ENCODE data around the gene ARHGDIA.
A peak's percentile ranks its signal among the peaks of the same experiment; 100 is the strongest.

Gene ARHGDIA

DNA sequence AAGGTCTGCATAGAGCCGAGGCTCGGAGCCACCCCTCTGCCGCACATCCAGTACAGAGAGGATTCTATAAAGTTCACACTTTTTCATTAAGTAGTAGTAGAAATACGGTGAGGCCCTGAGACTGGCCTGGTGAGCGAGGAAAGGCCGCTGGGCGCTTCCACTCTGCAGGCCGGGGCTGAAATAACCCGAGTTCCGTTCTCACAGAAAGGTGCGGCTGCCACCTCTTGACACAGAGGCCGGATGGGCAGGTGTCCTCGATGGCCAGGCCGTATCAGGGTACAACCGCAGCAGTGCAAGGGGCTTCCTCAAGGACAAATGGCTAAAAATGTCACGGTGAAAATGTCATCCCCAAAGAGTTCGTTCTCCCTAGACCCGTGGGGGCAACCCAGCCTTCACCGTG is 40.8 kb upstream of the ARHGDIA start:
- 92 to 94% methylated on average over 15 to 19 of the region's 19 CpGs for WGBS, 2 experiments (ENCODE audit: insufficient coverage in 2 of 2)
- no peaks in the 10 kb centered on the region for H3K9me3 ChIP-seq (ENCODE audit: control insufficient read depth, low read length)
- peaks cover 6% of the 10 kb centered on the region for H3K4me1 ChIP-seq (ENCODE audit: control insufficient read depth, insufficient read depth, low read length, poor library complexity, severe bottlenecking)
- H3K27ac ChIP-seq (ENCODE audit: low read depth, low read length, severe bottlenecking) = no peak overlapping the region
- H3K36me3 ChIP-seq (ENCODE audit: control insufficient read depth, insufficient read depth, low read length) = peaks cover 75% of the 10 kb centered on the region
- peak overlapping the region; percentile 5 for H3K4me3 ChIP-seq (ENCODE audit: extremely low read depth, insufficient read depth, low read length, poor library complexity, severe bottlenecking)

DNA sequence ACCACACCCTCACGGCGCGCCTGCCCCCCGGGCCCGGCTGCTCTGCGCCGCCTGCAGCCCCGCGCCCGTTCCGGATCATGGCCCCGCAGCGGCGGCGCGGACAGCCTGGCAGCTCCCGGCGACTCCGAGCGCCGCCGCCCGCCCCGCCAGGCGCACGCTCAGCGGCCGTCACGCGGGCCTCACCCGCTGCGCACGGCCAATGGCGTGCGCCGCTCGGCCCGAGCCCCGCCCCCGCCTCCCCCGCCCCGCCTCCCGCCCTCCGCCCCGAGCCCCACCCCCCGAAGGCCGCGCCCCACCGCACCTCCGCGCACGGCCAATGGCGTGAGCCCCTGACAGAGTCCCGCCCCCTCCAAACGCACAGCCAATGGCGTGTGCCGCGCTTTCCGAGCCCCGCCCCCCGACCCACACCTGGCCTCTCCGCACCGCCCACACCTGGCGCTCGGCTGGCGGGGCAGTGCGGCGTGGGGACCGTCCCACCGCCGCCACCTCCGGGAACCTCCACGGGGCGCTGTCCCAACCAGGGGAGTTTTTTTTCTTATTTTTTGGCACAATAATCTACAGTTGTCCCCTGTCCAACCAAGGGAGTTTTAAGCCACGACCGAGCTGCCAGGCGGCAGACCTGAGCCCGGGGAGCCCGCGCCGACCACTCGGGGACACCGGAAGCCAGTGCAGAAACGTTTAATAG is 40.3 kb upstream of the ARHGDIA start, which contains the start of gene PCYT2:
TSS of gene PCYT2 (minus strand) at position 123 of the 685 bp plus-strand sequence. CDS start at position 79, 44 bp downstream.
- Histone ChIP-seq H3K4me3 (ENCODE audit: extremely low read depth, insufficient read depth, low read length, poor library complexity, severe bottlenecking) (peak within 1 kb of the TSS; percentile 65), H3K4me1 (ENCODE audit: control insufficient read depth, insufficient read depth, low read length, poor library complexity, severe bottlenecking) (peaks cover 3% of the 10 kb centered on the region), H3K9me3 (ENCODE audit: control insufficient read depth, low read length) (no peaks in the 10 kb centered on the region), H3K36me3 (ENCODE audit: control insufficient read depth, insufficient read depth, low read length) (peaks cover 80% of the 10 kb centered on the region), H3K27ac (ENCODE audit: low read depth, low read length, severe bottlenecking) (no peak within 1 kb of the TSS)
- WGBS, 2 experiments (ENCODE audit: insufficient coverage in 2 of 2) = 16 to 17% methylated on average over 42 of the region's 84 CpGs

DNA sequence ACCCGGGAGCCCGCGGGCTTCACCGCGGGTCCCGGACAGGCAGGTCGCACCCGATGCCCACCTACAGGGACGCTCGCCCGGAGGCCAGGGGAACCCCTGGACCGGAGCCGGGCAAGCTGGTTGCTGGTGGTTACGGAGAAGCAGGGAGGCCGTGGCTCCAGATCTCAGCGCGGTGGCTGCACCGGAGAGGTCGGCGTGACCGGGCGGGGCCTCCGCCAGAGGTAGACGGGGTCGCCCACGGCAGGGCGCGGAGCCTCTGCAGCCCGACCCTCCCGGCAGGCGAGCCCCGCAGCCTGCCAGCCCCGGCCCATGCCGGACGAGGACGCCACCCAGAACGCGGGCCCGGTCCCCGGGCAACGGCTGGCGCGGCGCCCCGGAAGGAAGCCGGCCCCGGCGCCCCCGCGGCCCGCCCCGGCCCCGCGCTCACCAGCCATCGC is 39.7 kb upstream of the ARHGDIA start:
- Histone ChIP-seq H3K4me1 (ENCODE audit: control insufficient read depth, insufficient read depth, low read length, poor library complexity, severe bottlenecking) (peaks cover 3% of the 10 kb centered on the region), H3K36me3 (ENCODE audit: control insufficient read depth, insufficient read depth, low read length) (peaks cover 81% of the 10 kb centered on the region), H3K9me3 (ENCODE audit: control insufficient read depth, low read length) (no peaks in the 10 kb centered on the region), H3K27ac (ENCODE audit: low read depth, low read length, severe bottlenecking) (no peak overlapping the region), H3K4me3 (ENCODE audit: extremely low read depth, insufficient read depth, low read length, poor library complexity, severe bottlenecking) (peak overlapping the region; percentile 65)
- WGBS, 2 experiments (ENCODE audit: insufficient coverage in 2 of 2) = 1% methylated on average over 35 to 39 of the region's 55 CpGs

DNA sequence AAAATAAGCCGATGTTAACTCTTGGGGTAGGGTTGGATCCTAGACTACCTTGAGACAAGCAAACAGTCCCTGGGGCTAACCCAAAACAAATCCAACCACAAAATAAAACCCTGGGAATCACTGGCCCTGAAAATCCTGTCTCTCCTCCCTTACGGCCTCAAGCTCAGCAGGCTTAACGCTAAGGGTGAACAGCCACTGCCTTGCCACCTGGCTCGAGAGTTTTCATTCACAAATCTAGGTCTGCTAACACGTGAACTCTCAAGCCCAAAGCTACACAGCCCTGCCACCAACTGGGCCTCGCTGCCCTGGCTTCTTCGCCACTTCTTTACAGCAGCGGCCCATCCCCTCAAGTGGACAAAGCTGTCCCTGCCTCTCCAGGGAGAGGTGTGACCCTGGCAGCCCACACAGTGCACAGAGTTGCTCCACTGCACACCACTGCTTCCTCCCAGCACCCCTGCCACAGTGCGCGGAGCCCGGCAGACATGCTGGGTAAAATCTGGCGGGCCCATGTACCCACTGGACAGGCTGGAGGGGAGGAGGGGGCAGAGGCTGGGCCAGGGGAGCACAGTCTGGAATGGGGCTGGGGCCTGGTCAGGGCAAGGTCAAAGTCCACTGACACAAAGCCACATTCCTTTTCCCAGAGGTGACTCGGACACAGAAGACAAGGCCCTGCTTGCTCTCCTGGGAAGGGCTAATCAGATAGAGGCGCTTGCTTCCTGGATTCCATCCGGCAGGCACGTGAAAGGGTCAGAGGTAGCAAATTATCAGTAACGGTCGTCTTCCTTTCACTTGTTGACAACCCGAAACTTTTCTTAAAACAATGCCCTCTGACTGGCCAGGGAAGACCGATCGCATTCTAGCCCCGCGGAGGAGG is 39.1 kb upstream of the ARHGDIA start:
- no peaks in the 10 kb centered on the region for H3K9me3 ChIP-seq (ENCODE audit: control insufficient read depth, low read length)
- WGBS, 2 experiments (ENCODE audit: insufficient coverage in 2 of 2) = 35 to 42% methylated on average over 15 to 19 of the region's 23 CpGs
- no peak overlapping the region for H3K27ac ChIP-seq (ENCODE audit: low read depth, low read length, severe bottlenecking)
- H3K4me3 ChIP-seq (ENCODE audit: extremely low read depth, insufficient read depth, low read length, poor library complexity, severe bottlenecking) = peak overlapping the region; percentile 65
- H3K4me1 ChIP-seq (ENCODE audit: control insufficient read depth, insufficient read depth, low read length, poor library complexity, severe bottlenecking) = peaks cover 3% of the 10 kb centered on the region
- H3K36me3 ChIP-seq (ENCODE audit: control insufficient read depth, insufficient read depth, low read length) = peaks cover 80% of the 10 kb centered on the region

DNA sequence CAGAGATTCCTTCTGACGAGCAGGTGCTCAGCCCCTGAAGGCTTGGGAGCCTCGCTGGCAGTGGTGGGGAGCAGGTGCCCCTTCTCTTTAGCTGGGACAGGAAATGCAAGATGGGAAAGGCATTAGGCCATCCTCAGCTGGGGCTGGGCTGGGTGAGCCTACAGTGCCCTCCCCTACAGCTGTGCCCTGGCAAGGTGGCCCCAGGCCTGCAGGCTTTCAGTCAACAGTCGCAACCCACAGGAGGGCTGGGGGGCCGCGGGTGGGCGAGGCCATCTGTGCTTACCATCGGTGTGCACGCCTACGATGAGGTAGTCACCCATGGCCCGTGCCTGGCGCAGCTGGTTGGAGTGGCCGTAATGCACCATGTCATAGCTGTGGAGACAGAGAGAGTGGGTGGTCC is 38.1 kb upstream of the ARHGDIA start:
- 95 to 96% methylated on average over 10 to 12 of the region's 12 CpGs for WGBS, 2 experiments (ENCODE audit: insufficient coverage in 2 of 2)
- H3K36me3 ChIP-seq (ENCODE audit: control insufficient read depth, insufficient read depth, low read length) = peaks cover 77% of the 10 kb centered on the region
- no peak overlapping the region for H3K4me3 ChIP-seq (ENCODE audit: extremely low read depth, insufficient read depth, low read length, poor library complexity, severe bottlenecking)
- H3K4me1 ChIP-seq (ENCODE audit: control insufficient read depth, insufficient read depth, low read length, poor library complexity, severe bottlenecking) = peaks cover 3% of the 10 kb centered on the region
- H3K27ac ChIP-seq (ENCODE audit: low read depth, low read length, severe bottlenecking) = no peak overlapping the region
- H3K9me3 ChIP-seq (ENCODE audit: control insufficient read depth, low read length) = no peaks in the 10 kb centered on the region

DNA sequence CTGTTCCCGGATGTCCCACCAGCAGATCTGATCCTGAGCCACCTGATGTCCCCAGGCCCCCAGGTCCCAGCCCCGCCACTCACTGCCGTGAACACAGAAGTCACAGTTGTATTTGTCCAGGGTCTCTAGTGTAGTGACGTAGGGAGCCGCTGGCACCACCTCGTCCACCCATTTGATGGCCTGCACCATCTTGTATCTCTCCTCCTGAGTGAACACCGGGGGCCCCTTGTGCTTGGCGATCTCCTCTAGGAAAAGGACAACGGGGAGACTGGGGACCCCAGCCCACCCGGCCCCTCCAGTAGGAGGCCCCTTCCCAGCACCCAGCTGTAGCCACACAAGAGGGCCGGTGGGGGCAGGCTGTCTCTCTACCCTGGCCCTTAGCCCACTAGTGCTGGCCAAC is 37.7 kb upstream of the ARHGDIA start:
- H3K27ac ChIP-seq (ENCODE audit: low read depth, low read length, severe bottlenecking) = no peak overlapping the region
- H3K4me1 ChIP-seq (ENCODE audit: control insufficient read depth, insufficient read depth, low read length, poor library complexity, severe bottlenecking) = peaks cover 3% of the 10 kb centered on the region
- WGBS, 2 experiments (ENCODE audit: insufficient coverage in 2 of 2) = 95 to 97% methylated on average over 11 of the region's 11 CpGs
- H3K9me3 ChIP-seq (ENCODE audit: control insufficient read depth, low read length) = no peaks in the 10 kb centered on the region
- peaks cover 76% of the 10 kb centered on the region for H3K36me3 ChIP-seq (ENCODE audit: control insufficient read depth, insufficient read depth, low read length)
- H3K4me3 ChIP-seq (ENCODE audit: extremely low read depth, insufficient read depth, low read length, poor library complexity, severe bottlenecking) = no peak overlapping the region

DNA sequence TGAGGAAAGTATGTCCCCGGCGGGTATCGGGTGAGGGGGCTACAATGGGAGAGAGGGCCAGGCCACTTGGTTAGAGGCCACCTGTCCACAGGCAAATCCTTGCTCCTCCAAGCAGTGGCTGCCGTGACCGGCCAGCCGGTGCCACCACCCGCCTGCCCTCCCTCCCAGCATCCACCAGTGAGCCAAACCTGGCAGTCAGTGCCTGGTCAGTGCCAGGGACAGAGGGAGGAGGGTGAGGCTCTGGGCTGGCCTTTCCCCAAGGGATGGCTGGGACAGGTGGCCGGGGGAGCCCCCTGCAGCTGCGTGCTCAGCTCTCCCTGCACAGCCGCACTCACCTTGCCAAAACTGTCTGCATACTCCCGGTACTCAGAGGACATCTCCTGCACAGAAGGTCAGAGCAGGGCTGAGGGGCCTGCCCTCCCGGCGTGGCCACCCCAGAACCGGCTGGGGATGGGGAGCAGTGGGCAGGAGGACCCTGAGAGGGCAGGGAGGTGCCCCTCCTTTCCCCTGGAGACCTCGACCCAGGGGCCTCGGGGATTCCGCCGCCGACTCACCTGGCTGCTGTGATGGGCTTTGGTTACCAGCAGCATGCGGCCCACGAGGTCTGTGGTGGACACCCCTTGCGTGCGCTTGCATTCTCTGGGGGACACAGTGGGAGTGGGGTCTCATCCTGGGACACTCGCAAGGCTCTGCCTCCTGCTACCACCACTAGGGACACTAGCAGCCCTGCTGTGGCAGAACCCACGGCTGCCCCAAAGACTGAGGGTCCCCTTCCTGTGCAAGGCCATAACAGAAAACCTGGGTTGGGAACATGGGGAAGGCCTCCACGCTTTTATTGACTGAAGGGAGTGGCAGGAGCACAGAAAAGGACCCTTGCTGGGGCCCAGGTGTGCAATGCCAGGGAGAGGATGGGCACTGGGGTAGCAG is 36.3 kb upstream of the ARHGDIA start:
- WGBS, 2 experiments (ENCODE audit: insufficient coverage in 2 of 2) = 92 to 94% methylated on average over 16 to 21 of the region's 26 CpGs
- Histone ChIP-seq H3K4me3 (ENCODE audit: extremely low read depth, insufficient read depth, low read length, poor library complexity, severe bottlenecking) (no peak overlapping the region), H3K36me3 (ENCODE audit: control insufficient read depth, insufficient read depth, low read length) (peaks cover 63% of the 10 kb centered on the region), H3K4me1 (ENCODE audit: control insufficient read depth, insufficient read depth, low read length, poor library complexity, severe bottlenecking) (peaks cover 3% of the 10 kb centered on the region), H3K27ac (ENCODE audit: low read depth, low read length, severe bottlenecking) (no peak overlapping the region), H3K9me3 (ENCODE audit: control insufficient read depth, low read length) (no peaks in the 10 kb centered on the region)

DNA sequence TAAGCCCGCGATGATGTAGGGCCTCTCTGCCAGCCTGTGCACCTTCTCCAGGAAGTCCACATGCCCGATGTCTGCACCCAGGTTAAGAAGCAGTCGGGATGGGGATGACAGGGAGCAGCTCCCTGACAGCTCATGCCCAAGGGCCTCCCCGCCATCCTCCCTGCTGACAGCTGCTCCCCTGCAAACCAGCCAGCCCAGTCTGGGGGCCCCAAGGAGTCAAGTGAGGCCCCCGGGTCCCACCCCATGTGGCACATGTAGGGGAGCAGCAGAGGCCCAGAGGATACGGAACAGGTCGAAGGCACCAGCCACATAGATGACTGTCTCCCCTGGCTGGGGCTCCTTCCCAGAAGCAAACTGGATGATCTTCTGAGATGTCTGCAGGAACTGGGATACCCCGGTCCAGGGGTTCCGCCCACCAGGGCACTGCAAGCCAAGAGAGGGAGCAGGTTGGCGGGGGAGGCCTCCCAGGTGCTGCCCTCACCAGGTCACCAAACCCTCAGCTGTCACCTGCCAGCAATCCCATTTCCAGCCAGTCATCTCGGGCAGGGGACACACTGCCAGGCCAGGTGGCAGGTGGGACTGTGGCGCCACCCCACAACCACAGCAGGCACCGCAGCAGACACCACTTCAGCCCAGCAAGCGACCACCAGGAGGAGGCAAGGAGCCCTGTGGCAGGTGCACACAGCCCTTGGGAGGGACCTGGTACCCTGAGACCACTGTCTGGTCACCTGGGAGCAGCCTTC is 35.5 kb upstream of the ARHGDIA start:
- peaks cover 3% of the 10 kb centered on the region for H3K4me1 ChIP-seq (ENCODE audit: control insufficient read depth, insufficient read depth, low read length, poor library complexity, severe bottlenecking)
- H3K27ac ChIP-seq (ENCODE audit: low read depth, low read length, severe bottlenecking) = no peak overlapping the region
- no peaks in the 10 kb centered on the region for H3K9me3 ChIP-seq (ENCODE audit: control insufficient read depth, low read length)
- H3K4me3 ChIP-seq (ENCODE audit: extremely low read depth, insufficient read depth, low read length, poor library complexity, severe bottlenecking) = no peak overlapping the region
- 89 to 96% methylated on average over 15 of the region's 15 CpGs for WGBS, 2 experiments (ENCODE audit: insufficient coverage in 2 of 2)
- peaks cover 55% of the 10 kb centered on the region for H3K36me3 ChIP-seq (ENCODE audit: control insufficient read depth, insufficient read depth, low read length)

DNA sequence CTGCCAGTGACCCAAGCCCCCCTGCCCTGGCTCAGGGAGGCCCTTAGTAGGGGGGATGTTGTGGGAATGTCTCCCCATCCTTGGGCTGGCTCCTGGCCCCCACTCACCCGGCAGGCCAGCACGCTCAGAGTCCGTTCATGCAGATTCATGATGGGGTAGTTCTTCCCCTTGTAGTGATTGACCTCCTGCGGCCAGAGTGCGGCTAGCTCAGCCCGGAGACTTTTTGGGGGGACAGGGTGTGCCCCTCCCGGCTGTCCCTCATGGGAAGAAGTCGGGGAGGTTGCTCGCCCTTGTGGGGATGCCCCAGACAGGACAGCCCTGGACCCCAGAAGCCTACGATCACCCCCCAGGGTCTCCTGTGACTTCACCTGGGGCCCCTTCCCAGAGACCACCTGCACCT is 34.9 kb upstream of the ARHGDIA start:
- WGBS, 2 experiments (ENCODE audit: insufficient coverage in 2 of 2) = 95 to 99% methylated on average over 9 to 10 of the region's 10 CpGs
- H3K27ac ChIP-seq (ENCODE audit: low read depth, low read length, severe bottlenecking) = no peak overlapping the region
- peaks cover 3% of the 10 kb centered on the region for H3K4me1 ChIP-seq (ENCODE audit: control insufficient read depth, insufficient read depth, low read length, poor library complexity, severe bottlenecking)
- H3K36me3 ChIP-seq (ENCODE audit: control insufficient read depth, insufficient read depth, low read length) = peaks cover 56% of the 10 kb centered on the region
- H3K4me3 ChIP-seq (ENCODE audit: extremely low read depth, insufficient read depth, low read length, poor library complexity, severe bottlenecking) = no peak overlapping the region
- H3K9me3 ChIP-seq (ENCODE audit: control insufficient read depth, low read length) = no peaks in the 10 kb centered on the region

Data from mesodermal cell (in vitro differentiated cells).